ENCODE results near the gene TMEM115. TPM values are rescaled to one million over a fixed set of nuclear protein-coding genes. Genes with fewer than 3 reads are reported as not detected.
A peak's percentile ranks its signal among the peaks of the same experiment; 100 is the strongest.

TMEM115 gene
- total RNA-seq, 1 experiment from 2014 or later, result 17.3 TPM

- Histone ChIP-seq H3K27me3 (replicated peaks; ENCODE audit: insufficient read depth, low read depth, low read length, poor library complexity) (no peaks in the 10 kb centered on the region), H3K36me3 (ENCODE audit: insufficient read depth, low read length, poor library complexity, severe bottlenecking) (no peaks in the 10 kb centered on the region), H3K4me1 (ENCODE audit: insufficient read depth, low read length, poor library complexity, severe bottlenecking) (peaks cover 3% of the 10 kb centered on the region), H3K4me3 (ENCODE audit: low read depth, low read length, poor library complexity, severe bottlenecking) (peak within 1 kb of the TSS; percentile 73), H3K27ac (ENCODE audit: low read depth, low read length, poor library complexity, severe bottlenecking) (peak within 1 kb of the TSS; percentile 99), H3K9me3 (ENCODE audit: low read depth, low read length, poor library complexity, severe bottlenecking) (no peaks in the 10 kb centered on the region)
- intact Hi-C loops (cut with micrococcal nuclease; ENCODE audit: unreplicated experiment), result no loop called here
- TF ChIP-seq EZH2 (IDR thresholded peaks at IDR 0.05; ENCODE audit: borderline replicate concordance, low read depth, low read length, poor library complexity, severe bottlenecking), result no peak
- POLR2A ChIA-PET (ENCODE audit: low non-redundant PET), result no interaction called here
- DNase-seq (ENCODE audit: low spot score), result no peak
- no TSS peak for BruUV-seq (replicated peaks)
- CTCF ChIA-PET, result no interaction called here
Observed at GRCh38 chr3:50322386-50323091, 36.8 kb downstream of the TMEM115 start, which contains the start of gene HYAL2. Gene HYAL2, minus strand, starts transcription at chr3:50322745. Its CDS starts 2,256 bp downstream, at chr3:50320489.

- BruUV-seq (replicated peaks), result no TSS peak
- Histone ChIP-seq H3K4me1 (ENCODE audit: insufficient read depth, low read length, poor library complexity, severe bottlenecking) (peaks cover 3% of the 10 kb centered on the region), H3K36me3 (ENCODE audit: insufficient read depth, low read length, poor library complexity, severe bottlenecking) (no peaks in the 10 kb centered on the region), H3K4me3 (ENCODE audit: low read depth, low read length, poor library complexity, severe bottlenecking) (peak overlapping the region; percentile 73), H3K27ac (ENCODE audit: low read depth, low read length, poor library complexity, severe bottlenecking) (peak overlapping the region; percentile 99), H3K9me3 (ENCODE audit: low read depth, low read length, poor library complexity, severe bottlenecking) (no peaks in the 10 kb centered on the region), H3K27me3 (replicated peaks; ENCODE audit: insufficient read depth, low read depth, low read length, poor library complexity) (no peaks in the 10 kb centered on the region)
- CTCF ChIA-PET, result no interaction called here
- DNase-seq (ENCODE audit: low spot score), result no peak
- POLR2A ChIA-PET (ENCODE audit: low non-redundant PET), result no interaction called here
- intact Hi-C loops (cut with micrococcal nuclease; ENCODE audit: unreplicated experiment), result no loop called here
- TF ChIP-seq EZH2 (IDR thresholded peaks at IDR 0.05; ENCODE audit: borderline replicate concordance, low read depth, low read length, poor library complexity, severe bottlenecking) (no peak), CTCF (conservative IDR thresholded peaks at IDR 0.05; ENCODE audit: low read depth, low read length) (no peak)
Observed at GRCh38 chr3:50322115-50322385, 37.3 kb downstream of the TMEM115 start.

DNA sequence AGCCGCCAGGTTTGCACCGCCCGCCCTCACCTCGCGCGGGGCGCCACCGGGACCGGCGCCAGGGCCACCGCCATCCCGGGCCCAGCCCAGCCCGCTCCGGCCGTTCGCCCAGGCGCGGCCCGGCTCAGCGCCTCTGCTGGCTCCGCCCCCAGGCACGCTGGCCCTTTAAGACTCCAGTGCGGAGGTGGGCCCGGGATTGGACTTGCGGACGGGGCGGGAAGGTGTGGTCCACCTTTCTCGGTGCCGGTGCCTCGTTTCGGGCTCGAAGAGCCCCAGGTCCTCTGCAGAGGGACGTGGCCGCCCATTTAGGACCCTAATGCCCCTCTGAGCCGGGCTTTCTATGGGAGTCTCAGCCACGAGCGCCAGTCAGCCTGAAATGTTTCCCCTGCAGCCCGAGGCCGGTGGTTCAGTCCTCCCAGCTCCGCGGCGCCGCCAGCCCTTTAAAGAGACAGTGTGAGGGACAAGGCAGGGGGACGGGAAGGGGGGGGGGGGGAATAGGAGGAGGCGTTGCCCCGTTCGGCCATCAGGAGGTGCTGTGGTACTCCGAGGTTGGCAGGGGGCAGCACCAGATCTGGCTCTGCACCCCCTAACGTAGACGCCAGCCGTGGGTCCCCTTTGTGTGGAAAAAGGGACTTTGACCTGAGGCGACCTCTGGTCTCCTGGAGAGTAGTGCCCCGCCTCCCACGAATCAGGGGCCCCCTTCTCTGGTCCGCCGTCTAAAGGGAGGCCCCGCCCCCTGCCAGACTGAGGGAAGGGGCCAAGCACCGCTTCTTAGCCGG, 37.8 kb downstream of the TMEM115 start:
- TF ChIP-seq EZH2 (IDR thresholded peaks at IDR 0.05; ENCODE audit: borderline replicate concordance, low read depth, low read length, poor library complexity, severe bottlenecking), result no peak
- peak; percentile 47 for TF ChIP-seq CTCF (conservative IDR thresholded peaks at IDR 0.05; ENCODE audit: low read depth, low read length)
- intact Hi-C loops (cut with micrococcal nuclease; ENCODE audit: unreplicated experiment), result no loop called here
- Histone ChIP-seq H3K27ac (ENCODE audit: low read depth, low read length, poor library complexity, severe bottlenecking) (peak overlapping the region; percentile 99), H3K36me3 (ENCODE audit: insufficient read depth, low read length, poor library complexity, severe bottlenecking) (no peaks in the 10 kb centered on the region), H3K9me3 (ENCODE audit: low read depth, low read length, poor library complexity, severe bottlenecking) (no peaks in the 10 kb centered on the region), H3K27me3 (replicated peaks; ENCODE audit: insufficient read depth, low read depth, low read length, poor library complexity) (no peaks in the 10 kb centered on the region), H3K4me1 (ENCODE audit: insufficient read depth, low read length, poor library complexity, severe bottlenecking) (peaks cover 3% of the 10 kb centered on the region), H3K4me3 (ENCODE audit: low read depth, low read length, poor library complexity, severe bottlenecking) (peak overlapping the region; percentile 73)
- CTCF ChIA-PET, result interaction anchor here (0.6 kb wide), 3 partner anchors 15 to 83 kb away, joined by 6 to 9 read pairs (median 6); no protein-coding TSS in a partner anchor
- POLR2A ChIA-PET (ENCODE audit: low non-redundant PET), result no interaction called here
- DNase-seq (ENCODE audit: low spot score), result peak; percentile 86
- BruUV-seq (replicated peaks), result no TSS peak
